Measurements from ENCODE around the gene PRPF18.

DNA sequence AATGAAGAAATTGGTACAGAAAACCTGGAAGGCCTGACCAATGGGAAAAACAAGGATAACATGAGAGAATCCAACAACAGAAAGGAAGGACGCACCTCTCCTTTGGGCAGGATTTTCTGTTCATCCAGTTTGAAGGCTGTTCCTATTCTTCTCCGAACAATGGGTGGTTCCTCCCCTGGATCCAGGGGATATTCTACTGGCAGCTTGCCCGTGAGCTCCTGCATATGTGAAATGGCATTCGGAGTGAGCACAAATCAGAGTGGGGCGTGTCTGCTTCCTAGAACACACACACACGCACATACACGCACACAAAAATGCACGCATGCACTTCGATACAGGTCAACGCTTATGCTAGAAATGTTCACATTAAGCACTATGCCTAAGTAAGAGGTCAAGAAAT is 83.5 kb downstream of the PRPF18 start:
- TF ChIP-seq, protein P1, sequence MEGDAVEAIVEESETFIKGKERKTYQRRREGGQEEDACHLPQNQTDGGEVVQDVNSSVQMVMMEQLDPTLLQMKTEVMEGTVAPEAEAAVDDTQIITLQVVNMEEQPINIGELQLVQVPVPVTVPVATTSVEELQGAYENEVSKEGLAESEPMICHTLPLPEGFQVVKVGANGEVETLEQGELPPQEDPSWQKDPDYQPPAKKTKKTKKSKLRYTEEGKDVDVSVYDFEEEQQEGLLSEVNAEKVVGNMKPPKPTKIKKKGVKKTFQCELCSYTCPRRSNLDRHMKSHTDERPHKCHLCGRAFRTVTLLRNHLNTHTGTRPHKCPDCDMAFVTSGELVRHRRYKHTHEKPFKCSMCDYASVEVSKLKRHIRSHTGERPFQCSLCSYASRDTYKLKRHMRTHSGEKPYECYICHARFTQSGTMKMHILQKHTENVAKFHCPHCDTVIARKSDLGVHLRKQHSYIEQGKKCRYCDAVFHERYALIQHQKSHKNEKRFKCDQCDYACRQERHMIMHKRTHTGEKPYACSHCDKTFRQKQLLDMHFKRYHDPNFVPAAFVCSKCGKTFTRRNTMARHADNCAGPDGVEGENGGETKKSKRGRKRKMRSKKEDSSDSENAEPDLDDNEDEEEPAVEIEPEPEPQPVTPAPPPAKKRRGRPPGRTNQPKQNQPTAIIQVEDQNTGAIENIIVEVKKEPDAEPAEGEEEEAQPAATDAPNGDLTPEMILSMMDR (IDR thresholded peaks at IDR 0.05 in 8 of 11, conservative IDR thresholded peaks at IDR 0.05 in 3 of 11) = no peak
- TF ChIP-seq POLR2A (IDR thresholded peaks at IDR 0.05) = no peak

Measured in spleen (tissue), 7 donors.